GM18517 (cell line): Measurements from ENCODE around the gene DOCK8.
"Not testable (repeated sequence)": the region's sequence is repeated elsewhere in the genome, so short reads cannot be mapped to it uniquely, and the experiment has no call there.

Source experiments
- ATAC-seq: cut with Tn5 transposase; IDR thresholded peaks from one replicate; pipeline ENCODE4 v1.9.1; 2021; ENCODE audit warnings: mild to moderate bottlenecking, moderate library complexity; ENCODE audit not compliant: unreplicated experiment

DOCK8 gene

GRCh38 chr9:214648-215493, at the start of gene DOCK8:
DOCK8 (plus strand) TSS chr9:214865; CDS start chr9:214977, 112 bp downstream.
- peak; percentile 72 for ATAC-seq

DNA sequence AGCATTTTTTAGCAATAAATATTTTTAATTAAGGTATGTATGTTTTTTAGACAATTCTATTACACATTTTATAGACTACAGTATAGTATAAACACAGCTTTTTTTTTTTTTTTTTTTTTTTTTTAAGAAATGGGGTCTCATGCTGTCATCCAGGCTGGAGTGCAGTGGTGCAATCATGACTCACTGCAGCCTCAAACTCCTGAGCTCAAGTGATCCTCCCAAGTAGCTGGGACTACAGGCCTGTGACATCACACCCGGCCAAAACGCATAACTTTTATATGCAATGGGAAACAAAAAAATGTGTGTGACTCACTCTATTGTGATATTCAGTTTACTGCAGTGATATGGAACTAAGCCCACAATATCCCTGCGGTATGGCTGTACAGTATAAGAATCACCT, 44.9 kb upstream of the DOCK8 start:
- not testable (repeated sequence) for ATAC-seq

- not testable (repeated sequence) for ATAC-seq
Observed at GRCh38 chr9:178140-178825, 36.4 kb upstream of the DOCK8 start.

GRCh38 chr9:178970-179383, 35.7 kb upstream of the DOCK8 start, which contains the start of gene ZNG1A:
ZNG1A (minus strand) TSS chr9:179056; CDS start chr9:178969, 87 bp downstream.
- not testable (repeated sequence) for ATAC-seq

GRCh38 chr9:199601-200000, 15.1 kb upstream of the DOCK8 start:
- ATAC-seq, result not testable (repeated sequence)

GRCh38 chr9:206481-206880, 8.2 kb upstream of the DOCK8 start:
- ATAC-seq, result no peak

GRCh38 chr9:209143-209758, 5.4 kb upstream of the DOCK8 start:
- ATAC-seq, result no peak

DNA sequence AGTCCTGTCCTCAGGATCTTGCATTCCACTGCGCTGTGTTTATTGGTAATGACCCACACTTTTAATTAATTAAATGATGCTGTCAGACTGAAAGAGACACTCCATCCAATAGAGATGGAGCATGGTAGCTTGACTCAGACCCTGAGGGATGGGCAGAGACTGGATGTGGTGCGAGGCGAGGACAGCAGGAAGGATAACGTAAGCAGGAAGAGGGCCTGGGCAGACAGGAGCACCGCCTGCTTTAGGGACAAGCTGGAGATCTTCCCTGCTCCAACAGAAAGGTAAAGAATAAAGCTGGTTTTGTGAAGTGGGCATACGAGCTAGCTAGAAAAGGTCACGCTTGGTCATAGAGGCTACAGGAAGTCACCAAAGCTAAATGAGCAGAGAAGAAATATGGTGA, 3.6 kb upstream of the DOCK8 start:
- no peak for ATAC-seq

DNA sequence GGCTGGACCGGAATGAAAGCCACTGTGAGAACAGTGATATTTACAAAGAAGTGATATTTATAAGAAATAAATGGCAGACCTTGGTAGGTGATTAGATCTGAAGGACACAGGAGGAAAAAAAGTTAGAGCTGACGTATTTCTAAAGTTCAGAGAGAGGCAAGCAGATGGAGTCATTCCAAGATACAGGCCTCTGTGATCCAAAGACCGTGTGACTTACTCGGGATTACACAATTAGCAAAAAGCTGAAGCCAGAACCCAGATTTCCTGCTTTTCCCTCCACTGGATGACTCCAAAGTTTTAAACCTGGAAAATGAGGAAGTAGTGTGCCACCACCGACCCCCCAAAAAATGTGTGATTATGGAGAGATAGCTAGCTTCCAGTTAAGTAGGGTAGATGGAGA, 3.1 kb upstream of the DOCK8 start:
- no peak for ATAC-seq

- ATAC-seq, result no peak
Observed at GRCh38 chr9:212297-212696, 2.4 kb upstream of the DOCK8 start.

DNA sequence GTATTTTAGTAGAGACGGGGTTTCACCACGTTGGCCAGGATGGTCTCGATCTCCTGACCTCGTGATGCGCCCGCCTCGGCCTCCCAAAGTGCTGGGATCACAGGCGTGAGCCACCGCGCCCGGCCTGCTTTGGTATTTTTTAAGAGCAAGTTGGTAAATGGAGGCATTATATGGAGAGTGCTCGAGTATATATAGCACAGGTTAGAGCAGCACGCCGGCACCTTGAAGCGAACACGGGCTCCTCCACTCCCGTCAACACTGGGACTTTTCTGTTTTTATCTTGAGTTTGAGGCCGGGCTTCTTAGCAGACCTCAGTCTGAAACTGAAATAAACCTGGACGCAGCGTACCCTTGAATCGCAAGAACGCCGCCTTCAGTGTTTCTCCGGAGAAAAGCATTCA, 764 bp upstream of the DOCK8 start:
- ATAC-seq, result not testable (repeated sequence)

DNA sequence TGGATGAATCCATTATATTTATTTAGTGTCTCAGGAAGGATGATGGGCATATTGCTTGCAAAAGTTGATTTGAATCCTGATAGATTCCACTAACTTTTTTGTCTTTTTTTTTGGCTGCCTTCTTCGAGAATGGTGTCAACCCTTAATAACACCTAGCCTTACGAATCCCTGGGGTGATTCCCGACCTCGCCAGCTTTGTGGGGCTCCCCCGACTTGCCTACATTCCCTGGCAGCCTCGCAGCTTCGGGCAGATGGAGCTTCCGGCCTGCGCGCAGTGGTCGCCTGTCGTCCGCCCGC, 366 bp upstream of the DOCK8 start:
- no peak for ATAC-seq

- ATAC-seq, result no peak
Observed at GRCh38 chr9:215631-216155, 1.0 kb downstream of the DOCK8 start.

- no peak for ATAC-seq
Observed at GRCh38 chr9:216866-217265, 2.2 kb downstream of the DOCK8 start.

- ATAC-seq, result no peak
Observed at GRCh38 chr9:217950-218349, 3.3 kb downstream of the DOCK8 start.

DNA sequence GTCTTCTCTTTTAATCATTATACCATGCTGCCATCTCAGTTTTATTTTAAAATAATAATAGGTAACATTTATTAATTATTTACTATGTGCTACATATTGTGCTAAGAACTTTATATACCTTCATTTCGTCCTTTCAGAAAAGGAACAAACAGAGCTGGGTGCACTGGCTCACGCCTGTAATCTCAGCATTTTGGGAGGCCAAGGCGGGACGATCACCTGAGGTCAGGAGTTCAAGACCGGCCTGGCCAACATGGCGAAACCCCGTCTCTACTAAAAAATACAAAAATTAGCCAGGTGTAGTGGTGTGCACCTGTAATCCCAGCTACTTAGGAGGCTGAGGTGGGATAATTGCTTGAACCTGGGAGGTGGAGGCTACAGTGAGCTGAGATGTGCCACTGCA, 4.4 kb downstream of the DOCK8 start:
- ATAC-seq, result not testable (repeated sequence)

DNA sequence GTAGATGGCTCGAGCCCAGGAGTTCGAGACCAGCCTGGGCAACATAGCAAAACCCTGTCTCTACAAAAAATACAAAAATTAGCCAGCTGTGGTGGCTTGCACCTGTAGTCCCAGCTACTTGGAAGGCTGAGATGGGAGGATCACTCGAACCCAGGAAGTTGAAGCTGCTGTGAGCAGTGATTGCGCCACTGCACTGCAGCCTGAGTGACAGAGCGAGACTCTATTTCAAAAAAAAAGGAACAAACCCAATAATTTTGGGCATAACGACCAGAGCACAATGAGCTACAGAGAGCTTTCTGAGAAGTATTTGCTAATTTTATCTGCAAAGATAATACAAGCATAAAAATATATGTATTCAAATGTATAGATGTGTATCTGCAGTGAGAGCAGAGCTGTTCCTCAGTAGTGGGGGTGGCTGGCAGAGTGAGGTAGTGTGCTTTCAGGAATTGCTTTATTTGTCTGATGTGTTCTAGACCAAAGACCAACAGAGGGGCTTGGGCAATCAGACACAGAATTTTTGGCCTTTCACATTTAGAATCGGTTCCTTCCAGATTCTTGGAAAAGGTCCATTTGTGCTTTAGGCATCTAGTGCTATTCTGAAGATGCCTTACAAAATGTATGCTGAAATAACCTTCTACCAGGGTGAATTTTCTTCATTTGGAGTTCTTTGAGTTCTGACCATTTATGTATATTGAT, 5.2 kb downstream of the DOCK8 start:
- no peak for ATAC-seq

- no peak for ATAC-seq
Observed at GRCh38 chr9:221989-222776, 7.5 kb downstream of the DOCK8 start.

GRCh38 chr9:223152-223551, 8.5 kb downstream of the DOCK8 start:
- no peak for ATAC-seq

GRCh38 chr9:224026-224425, 9.4 kb downstream of the DOCK8 start:
- no peak for ATAC-seq
